Effector memory CD4-positive, alpha-beta T cell (primary cell): ENCODE data around the gene IBTK.
"Not testable (repeated sequence)": the region's sequence is repeated elsewhere in the genome, so short reads cannot be mapped to it uniquely, and the experiment has no call there.

Experiments
- DNase-seq, 3 donors: peaks; one replicate each; pipeline ENCODE4 v3.0.0-alpha.2; 2020
- H3K27ac ChIP-seq: 2 replicates; pipeline ENCODE4 v1.7.0; 2013; ENCODE audit warnings: mild to moderate bottlenecking, low read length, moderate library complexity; ENCODE audit not compliant: insufficient read depth, poor library complexity, severe bottlenecking
- H3K27me3 ChIP-seq: replicated peaks from 2 replicates; pipeline ENCODE4 v1.7.0; 2013; ENCODE audit warnings: mild to moderate bottlenecking, low read length; ENCODE audit not compliant: insufficient read depth, control insufficient read depth, poor library complexity, severe bottlenecking
- H3K36me3 ChIP-seq: 2 replicates; pipeline ENCODE4 v1.7.0; 2013; ENCODE audit warnings: mild to moderate bottlenecking, low read length, moderate library complexity; ENCODE audit not compliant: control insufficient read depth, insufficient read depth
- H3K4me1 ChIP-seq: 2 replicates; pipeline ENCODE4 v1.7.0; 2013; ENCODE audit warnings: low read length, mild to moderate bottlenecking; ENCODE audit not compliant: control insufficient read depth, insufficient read depth, poor library complexity, severe bottlenecking
- H3K4me3 ChIP-seq: 2 replicates; pipeline ENCODE4 v1.7.0; 2013; ENCODE audit warnings: low read length, low read depth, mild to moderate bottlenecking; ENCODE audit not compliant: insufficient read depth, poor library complexity, severe bottlenecking
- H3K9me3 ChIP-seq: 2 replicates; pipeline ENCODE4 v1.7.0; 2013; ENCODE audit warnings: mild to moderate bottlenecking, low read length, moderate library complexity; ENCODE audit not compliant: control insufficient read depth

The IBTK gene

DNA sequence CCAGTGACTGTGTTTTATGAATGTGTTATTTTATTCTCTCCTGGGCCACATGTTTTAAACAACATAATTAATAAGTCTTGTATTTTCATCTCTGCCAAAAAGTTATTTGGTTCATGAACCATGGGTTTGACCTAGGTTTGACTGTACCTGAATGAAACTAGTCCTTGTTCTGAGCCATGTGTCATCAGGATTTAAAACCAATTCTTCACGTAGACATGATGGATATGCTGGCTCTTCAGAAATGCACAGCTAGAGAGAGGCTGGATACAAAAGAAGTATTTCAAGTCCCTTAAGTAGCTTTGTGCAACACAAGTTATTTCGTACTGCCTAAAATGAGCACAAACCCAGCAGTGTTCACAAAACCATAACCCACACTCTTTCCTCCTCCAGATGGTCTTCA lies 116.1 kb downstream of the IBTK start:
- DNase-seq, result no peak
- H3K27ac ChIP-seq, result no peak overlapping the region
- H3K27me3 ChIP-seq, result no peaks in the 10 kb centered on the region
- H3K4me1 ChIP-seq, result no peaks in the 10 kb centered on the region
- no peaks in the 10 kb centered on the region for H3K9me3 ChIP-seq
- no peak overlapping the region for H3K4me3 ChIP-seq
- H3K36me3 ChIP-seq, result no peaks in the 10 kb centered on the region

DNA sequence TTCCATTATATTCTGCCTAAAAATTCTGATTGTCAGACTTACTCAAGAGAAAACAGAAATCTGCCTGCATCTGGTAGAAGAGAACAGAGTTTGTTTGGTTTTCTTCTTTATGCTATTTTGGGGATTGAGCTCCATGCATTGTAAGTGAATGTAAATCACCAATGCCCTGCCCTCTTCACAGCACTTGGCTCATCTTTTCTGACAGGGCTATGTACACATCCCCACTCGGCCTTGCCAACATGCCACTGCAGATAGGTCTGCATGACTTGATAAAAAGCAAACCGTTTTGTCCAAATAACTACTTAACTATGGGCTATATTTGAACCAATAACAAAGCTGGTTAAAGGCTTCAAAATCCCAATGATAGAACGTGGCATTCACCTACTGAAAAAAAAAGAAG lies 117.7 kb downstream of the IBTK start:
- no peaks in the 10 kb centered on the region for H3K27me3 ChIP-seq
- H3K4me3 ChIP-seq, result no peak overlapping the region
- no peak overlapping the region for H3K27ac ChIP-seq
- no peaks in the 10 kb centered on the region for H3K4me1 ChIP-seq
- DNase-seq, result no peak
- H3K9me3 ChIP-seq, result no peaks in the 10 kb centered on the region
- H3K36me3 ChIP-seq, result no peaks in the 10 kb centered on the region

DNA sequence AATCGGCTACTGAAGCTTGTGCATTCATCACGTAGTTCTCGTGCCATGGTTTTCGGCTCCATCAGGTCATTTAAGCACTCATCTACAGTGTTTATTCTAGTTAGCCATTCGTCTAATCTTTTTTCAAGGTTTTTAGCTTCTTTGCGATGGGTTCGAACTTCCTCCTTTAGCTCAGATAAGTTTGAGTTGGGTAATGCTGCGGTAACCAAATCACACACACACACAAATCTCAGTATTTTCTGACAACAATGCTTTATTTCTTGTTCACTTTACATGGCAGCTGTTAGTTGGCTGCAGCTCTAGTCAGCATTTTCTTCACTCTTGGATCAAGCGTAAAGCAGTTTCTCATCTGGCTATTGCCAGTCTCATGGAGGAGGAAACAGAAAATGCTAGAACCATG lies 118.6 kb downstream of the IBTK start:
- H3K9me3 ChIP-seq, H3K27ac ChIP-seq, H3K36me3 ChIP-seq, DNase-seq, H3K4me3 ChIP-seq, H3K4me1 ChIP-seq, H3K27me3 ChIP-seq: not testable (repeated sequence)

DNA sequence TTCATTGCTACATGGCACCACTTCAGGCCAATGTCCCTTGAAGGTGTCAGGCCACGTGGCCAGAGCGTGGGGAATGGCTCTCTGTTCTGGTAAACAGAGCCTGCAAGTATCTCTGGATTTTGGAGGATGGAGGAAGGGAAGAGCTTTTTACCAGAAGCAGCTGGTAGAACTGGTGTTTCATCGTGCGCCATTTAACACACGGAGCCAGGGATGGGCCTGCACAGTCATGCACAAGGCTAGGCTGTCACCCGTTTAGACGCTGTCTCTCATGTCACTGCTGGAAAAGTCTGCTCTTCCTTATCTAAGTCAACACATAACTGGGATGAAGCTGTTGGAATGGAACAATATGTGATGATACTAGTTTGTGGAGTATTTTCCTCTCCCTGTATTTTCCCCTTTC lies 123.9 kb downstream of the IBTK start:
- Histone ChIP-seq H3K4me3 (no peak overlapping the region), H3K36me3 (no peaks in the 10 kb centered on the region), H3K9me3 (no peaks in the 10 kb centered on the region), H3K27me3 (no peaks in the 10 kb centered on the region), H3K4me1 (no peaks in the 10 kb centered on the region), H3K27ac (no peak overlapping the region)
- no peak for DNase-seq
